Peyer's patch (tissue), 4 donors: ENCODE results near the gene RSPH4A. TPM values are rescaled to one million over a fixed set of nuclear protein-coding genes. Genes with fewer than 3 reads are reported as not detected.
"Not testable (repeated sequence)": the region's sequence is repeated elsewhere in the genome, so short reads cannot be mapped to it uniquely, and the experiment has no call there.

Source experiments
- DNase-seq, 3 donors: peaks; one replicate each; pipeline ENCODE4 v3.0.0-alpha.2; 2017 to 2019
- H3K27ac ChIP-seq, 4 donors: fragments of 200-600 bp; sonication (generic); one replicate each; pipeline ENCODE4 v1.5.1; 2016 to 2019
- H3K27me3 ChIP-seq, 2 donors: fragments of 200-600 bp; sonication (generic); one replicate each; pipeline ENCODE4 v1.5.1; 2019
- H3K36me3 ChIP-seq, 3 donors: fragments of 200-600 bp; sonication (generic); one replicate each; pipeline ENCODE4 v1.5.1; 2016 to 2019
- H3K4me1 ChIP-seq, 4 donors: fragments of 200-600 bp; sonication (generic); one replicate each; pipeline ENCODE4 v1.5.1; 2016 to 2019
- H3K4me3 ChIP-seq, 4 donors: fragments of 200-600 bp; sonication (generic); 1 replicate in 3 of 4; 2 replicates in 1 of 4; pipeline ENCODE4 v1.5.1; 2016 to 2019; ENCODE audit warnings: mild to moderate bottlenecking in 1 of 4
- H3K9me3 ChIP-seq, 4 donors: fragments of 200-600 bp; sonication (generic); one replicate each; pipeline ENCODE4 v1.5.1; 2016 to 2019; ENCODE audit warnings: mild to moderate bottlenecking in 1 of 4
- POLR2A ChIP-seq, 2 donors: fragments of 450-650 bp; IDR thresholded peaks; one replicate each; pipeline ENCODE4 v1.5.1; 2017; ENCODE audit warnings: antibody characterized with exemption in 2 of 2, mild to moderate bottlenecking in 2 of 2, moderate library complexity in 2 of 2
- total RNA-seq, 4 donors: library from RNA; depleted of rRNA; stranded (reverse); fragments of >200 nt; gene quantifications; one replicate each; pipeline ENCODE4 v1.1.0, GENCODE V29; 2016
- TF ChIP-seq, protein P1 (sequence below), 6 experiments: fragments of 450-650 bp in 4 of 6; fragments of 200-600 bp in 2 of 6; sonication (generic) in 1 of 6; IDR thresholded peaks; one replicate each; pipeline ENCODE4 v1.5.1; 2017 to 2019; ENCODE audit warnings: antibody characterized with exemption in 6 of 6, mild to moderate bottlenecking in 3 of 6, moderate library complexity in 1 of 6

RSPH4A gene
- total RNA-seq, 4 donors from 2014 or later, result 0.35 to 5.0 (median 1.2) TPM

DNA sequence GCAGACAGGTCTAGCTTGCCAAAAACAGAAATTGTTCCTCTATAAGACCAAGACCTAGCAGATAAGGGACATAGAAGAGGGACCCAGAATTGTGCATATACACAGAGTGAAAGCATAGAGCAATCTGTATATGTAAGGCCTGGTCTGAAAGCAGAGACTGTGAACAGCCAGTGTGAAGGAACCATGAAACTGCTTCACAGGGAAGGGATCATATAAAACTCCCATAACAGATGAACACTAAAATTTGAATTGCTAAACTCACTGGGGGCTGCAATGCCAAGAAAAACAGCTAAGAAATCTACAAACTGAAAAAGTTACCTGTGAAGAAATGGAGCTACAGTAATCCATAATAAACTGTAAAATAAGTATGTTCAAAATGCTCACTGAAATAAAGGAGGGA lies 45.3 kb downstream of the RSPH4A start:
- H3K27ac ChIP-seq, result no peak overlapping the region
- TF ChIP-seq, protein P1, sequence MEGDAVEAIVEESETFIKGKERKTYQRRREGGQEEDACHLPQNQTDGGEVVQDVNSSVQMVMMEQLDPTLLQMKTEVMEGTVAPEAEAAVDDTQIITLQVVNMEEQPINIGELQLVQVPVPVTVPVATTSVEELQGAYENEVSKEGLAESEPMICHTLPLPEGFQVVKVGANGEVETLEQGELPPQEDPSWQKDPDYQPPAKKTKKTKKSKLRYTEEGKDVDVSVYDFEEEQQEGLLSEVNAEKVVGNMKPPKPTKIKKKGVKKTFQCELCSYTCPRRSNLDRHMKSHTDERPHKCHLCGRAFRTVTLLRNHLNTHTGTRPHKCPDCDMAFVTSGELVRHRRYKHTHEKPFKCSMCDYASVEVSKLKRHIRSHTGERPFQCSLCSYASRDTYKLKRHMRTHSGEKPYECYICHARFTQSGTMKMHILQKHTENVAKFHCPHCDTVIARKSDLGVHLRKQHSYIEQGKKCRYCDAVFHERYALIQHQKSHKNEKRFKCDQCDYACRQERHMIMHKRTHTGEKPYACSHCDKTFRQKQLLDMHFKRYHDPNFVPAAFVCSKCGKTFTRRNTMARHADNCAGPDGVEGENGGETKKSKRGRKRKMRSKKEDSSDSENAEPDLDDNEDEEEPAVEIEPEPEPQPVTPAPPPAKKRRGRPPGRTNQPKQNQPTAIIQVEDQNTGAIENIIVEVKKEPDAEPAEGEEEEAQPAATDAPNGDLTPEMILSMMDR (IDR thresholded peaks at IDR 0.05), result no peak
- no peak for TF ChIP-seq POLR2A (IDR thresholded peaks at IDR 0.05)
- H3K4me3 ChIP-seq, result no peak overlapping the region

DNA sequence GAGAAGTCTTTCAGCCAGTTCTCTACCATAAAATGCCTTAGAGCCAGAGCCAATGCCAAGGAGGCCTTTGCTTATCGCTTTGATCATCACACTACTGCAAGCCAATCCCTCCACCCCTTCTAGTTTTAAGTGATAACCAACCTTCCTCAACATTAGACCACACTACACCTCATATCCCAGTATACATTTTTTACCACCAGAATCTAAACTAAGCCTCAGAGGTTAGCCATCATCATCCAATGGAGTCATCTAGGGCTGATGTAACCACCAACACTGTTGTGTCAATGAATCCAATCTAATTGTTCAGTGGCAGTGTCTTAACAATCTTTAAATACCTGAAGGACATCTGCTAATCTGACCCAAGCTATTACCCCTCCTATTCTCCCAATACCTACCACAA lies 45.9 kb downstream of the RSPH4A start:
- H3K36me3 ChIP-seq, result peaks cover 0 to 20% (median 0%) of the 10 kb centered on the region in 3 donors
- DNase-seq, result no peak
- H3K9me3 ChIP-seq, result no peaks in the 10 kb centered on the region
- no peak overlapping the region for H3K4me3 ChIP-seq
- no peak for TF ChIP-seq POLR2A (IDR thresholded peaks at IDR 0.05)
- TF ChIP-seq, protein P1 (IDR thresholded peaks at IDR 0.05), result no peak
- peaks cover 0 to 26% (median 5%) of the 10 kb centered on the region in 4 donors for H3K4me1 ChIP-seq
- H3K27ac ChIP-seq, result no peak overlapping the region
- H3K27me3 ChIP-seq, result no peaks in the 10 kb centered on the region

More for the DNA sequence above, 45.3 kb downstream of the RSPH4A start:
- peaks cover 0 to 22% (median 0%) of the 10 kb centered on the region in 3 donors for H3K36me3 ChIP-seq
- H3K27me3 ChIP-seq, result no peaks in the 10 kb centered on the region
- no peak for DNase-seq
- no peaks in the 10 kb centered on the region for H3K9me3 ChIP-seq
- H3K4me1 ChIP-seq, result peaks cover 0 to 19% (median 3%) of the 10 kb centered on the region in 4 donors

DNA sequence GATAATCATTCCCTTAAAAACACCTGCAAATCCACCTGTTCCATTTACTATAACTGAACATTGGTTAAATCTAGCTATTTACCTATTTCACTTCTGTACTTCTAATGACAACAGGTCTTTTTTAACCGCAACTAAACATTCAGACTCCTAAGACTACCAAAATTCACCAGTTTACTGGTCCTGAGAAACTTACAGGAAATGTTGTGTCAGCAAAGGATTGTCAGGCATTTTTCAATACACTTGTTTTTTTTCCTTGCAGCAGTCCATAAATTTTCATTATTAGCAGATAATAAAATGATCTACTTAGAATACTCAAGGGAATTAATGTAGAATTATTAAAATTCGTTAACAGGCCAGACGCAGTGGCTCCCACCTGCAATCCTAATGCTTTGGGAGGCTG lies 47.0 kb downstream of the RSPH4A start:
- H3K36me3 ChIP-seq, result peaks cover 0 to 11% (median 0%) of the 10 kb centered on the region in 3 donors
- TF ChIP-seq, protein P1 (IDR thresholded peaks at IDR 0.05), result no peak
- no peak for TF ChIP-seq POLR2A (IDR thresholded peaks at IDR 0.05)
- no peak for DNase-seq
- H3K9me3 ChIP-seq, result no peaks in the 10 kb centered on the region
- no peaks in the 10 kb centered on the region for H3K27me3 ChIP-seq
- no peak overlapping the region for H3K4me3 ChIP-seq
- H3K4me1 ChIP-seq, result peaks cover 0 to 30% (median 9%) of the 10 kb centered on the region in 4 donors
- no peak overlapping the region for H3K27ac ChIP-seq

DNA sequence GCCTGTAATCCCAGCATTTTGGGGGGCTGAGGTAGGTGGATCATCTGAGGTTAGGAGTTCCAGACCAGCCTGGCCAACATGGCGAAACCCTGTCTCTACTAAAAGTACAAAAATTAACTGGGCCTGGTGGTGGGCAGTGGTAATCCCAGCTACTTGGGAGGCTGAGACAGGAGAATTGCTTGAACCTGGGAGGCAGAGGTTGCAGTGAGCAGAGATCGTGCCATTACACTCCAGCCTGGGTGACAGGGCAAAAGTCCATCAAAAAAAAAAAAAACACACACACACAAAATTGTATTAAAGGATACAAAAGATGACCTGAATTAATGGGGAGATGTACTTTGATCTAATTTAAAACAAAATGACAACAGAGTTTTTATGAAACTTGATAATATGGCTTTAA lies 47.9 kb downstream of the RSPH4A start:
- H3K9me3 ChIP-seq, DNase-seq, H3K27ac ChIP-seq, H3K36me3 ChIP-seq, H3K4me3 ChIP-seq, H3K27me3 ChIP-seq: not testable (repeated sequence)
- peaks cover 0 to 30% (median 9%) of the 10 kb centered on the region in 4 donors for H3K4me1 ChIP-seq

DNA sequence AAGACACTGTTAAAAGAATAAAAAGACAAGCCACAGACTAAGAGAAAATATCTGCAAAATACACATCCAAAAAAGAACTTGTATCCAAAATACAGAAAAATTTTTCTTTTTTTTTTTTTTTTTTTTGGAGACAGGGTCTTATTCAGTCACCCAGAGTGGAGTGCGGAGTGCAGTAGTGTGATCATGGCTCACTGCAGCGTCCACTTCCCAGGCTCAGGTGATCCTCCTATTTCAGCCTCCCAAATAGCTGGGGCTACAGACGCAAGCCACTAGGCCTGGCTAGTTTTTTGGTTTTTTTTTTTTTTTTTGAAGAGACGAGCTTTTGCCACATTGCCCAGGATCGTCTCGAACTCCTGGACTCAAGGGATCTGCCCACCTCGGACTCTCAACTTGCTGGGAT lies 49.2 kb downstream of the RSPH4A start:
- TF ChIP-seq, protein P1 (IDR thresholded peaks at IDR 0.05), result no peak
- no peak for TF ChIP-seq POLR2A (IDR thresholded peaks at IDR 0.05)
- DNase-seq, result no peak
- Histone ChIP-seq H3K36me3 (no peaks in the 10 kb centered on the region), H3K4me3 (no peak overlapping the region), H3K9me3 (no peaks in the 10 kb centered on the region), H3K27ac (no peak overlapping the region), H3K27me3 (no peaks in the 10 kb centered on the region), H3K4me1 (peaks cover 0 to 30% (median 9%) of the 10 kb centered on the region in 4 donors)

DNA sequence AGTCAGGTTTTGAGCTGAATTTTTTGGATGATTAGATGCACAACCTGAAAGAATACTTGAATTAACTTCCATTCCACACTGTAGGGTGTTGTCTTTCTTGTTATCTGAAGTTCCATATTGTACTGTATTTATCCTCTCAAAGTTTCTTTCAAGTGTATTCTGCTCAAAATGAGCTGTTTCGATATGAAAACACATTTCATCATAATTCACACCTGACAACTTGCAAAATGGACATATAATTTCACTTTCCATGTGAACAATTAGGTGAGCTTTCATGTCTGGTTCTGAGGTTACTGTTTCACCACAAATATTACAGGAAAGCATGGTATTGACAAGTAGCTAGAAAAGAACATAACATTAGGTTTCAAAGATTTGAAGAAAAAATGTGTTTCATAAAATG lies 50.6 kb downstream of the RSPH4A start:
- TF ChIP-seq, protein P1 (IDR thresholded peaks at IDR 0.05), result no peak
- TF ChIP-seq POLR2A (IDR thresholded peaks at IDR 0.05), result no peak
- DNase-seq, result no peak
- Histone ChIP-seq H3K9me3 (no peaks in the 10 kb centered on the region), H3K4me3 (no peak overlapping the region), H3K36me3 (no peaks in the 10 kb centered on the region), H3K4me1 (peaks cover 0 to 30% (median 9%) of the 10 kb centered on the region in 4 donors), H3K27ac (no peak overlapping the region), H3K27me3 (no peaks in the 10 kb centered on the region)
